GM23338 (cell line): ENCODE results near the gene SLC2A8. TPM values are rescaled to one million over a fixed set of nuclear protein-coding genes. Genes with fewer than 3 reads are reported as not detected.

Experiments used
- ATAC-seq: fragments of 200-7000 bp; cut with Tn5 transposase; 3 replicates; pipeline ENCODE4 v1.9.1; 2020
- DNase-seq: peaks from one replicate; pipeline ENCODE4 v3.0.0-alpha.2; 2015; ENCODE audit warnings: low spot score
- H2AFZ ChIP-seq: fragments of 200-600 bp; sonication (generic); 2 replicates; pipeline ENCODE4 v1.8.0; 2016; ENCODE audit warnings: antibody characterized with exemption, mild to moderate bottlenecking, moderate library complexity
- H3F3A ChIP-seq: fragments of 200-600 bp; sonication (generic); replicated peaks from 2 replicates; pipeline ENCODE4 v1.8.0; 2017; ENCODE audit warnings: antibody characterized with exemption, mixed run types, low read depth
- H3K27ac ChIP-seq: fragments of 200-600 bp; sonication (generic); 2 replicates; pipeline ENCODE4 v1.6.1; 2016; ENCODE audit warnings: low read depth
- H3K27me3 ChIP-seq: fragments of 200-600 bp; sonication (generic); 2 replicates; pipeline ENCODE4 v1.8.0; 2016; ENCODE audit warnings: mild to moderate bottlenecking, mixed run types, moderate library complexity; ENCODE audit not compliant: insufficient read depth
- H3K36me3 ChIP-seq: fragments of 200-600 bp; sonication (generic); 2 replicates; pipeline ENCODE4 v1.8.0; 2016; ENCODE audit warnings: mild to moderate bottlenecking; ENCODE audit not compliant: insufficient read depth
- H3K4me1 ChIP-seq: fragments of 200-600 bp; sonication (generic); 2 replicates; pipeline ENCODE4 v1.8.0; 2016; ENCODE audit warnings: mild to moderate bottlenecking, moderate library complexity; ENCODE audit not compliant: insufficient read depth
- H3K4me2 ChIP-seq: fragments of 200-600 bp; sonication (generic); 2 replicates; pipeline ENCODE4 v1.7.1; 2017; ENCODE audit warnings: mixed run types
- H3K4me3 ChIP-seq: fragments of 200-600 bp; sonication (generic); 2 replicates; pipeline ENCODE4 v1.6.1; 2016; ENCODE audit warnings: mixed run types
- H3K79me2 ChIP-seq: fragments of 200-600 bp; sonication (generic); replicated peaks from 2 replicates; pipeline ENCODE4 v1.8.0; 2017; ENCODE audit warnings: mild to moderate bottlenecking; ENCODE audit not compliant: insufficient read depth
- H3K9me2 ChIP-seq: fragments of 200-600 bp; sonication (generic); 2 replicates; pipeline ENCODE4 v1.8.0; 2017; ENCODE audit not compliant: insufficient read depth
- H4K20me1 ChIP-seq: fragments of 200-600 bp; sonication (generic); replicated peaks from 2 replicates; pipeline ENCODE4 v1.8.0; 2017; ENCODE audit warnings: mild to moderate bottlenecking; ENCODE audit not compliant: insufficient read depth
- H3K27ac Mint-ChIP-seq: 2 replicates; pipeline ENCODE4 v1.8.0; 2020; ENCODE audit warnings: inconsistent platforms, mild to moderate bottlenecking, moderate library complexity, mixed read lengths
- H3K27me3 Mint-ChIP-seq: 3 replicates; pipeline ENCODE4 v1.8.0; 2022; ENCODE audit warnings: low read depth, mild to moderate bottlenecking, moderate library complexity, mixed read lengths, inconsistent platforms; ENCODE audit not compliant: insufficient read depth, poor library complexity
- H3K36me3 Mint-ChIP-seq: 3 replicates; pipeline ENCODE4 v1.8.0; 2021; ENCODE audit warnings: low read depth, mild to moderate bottlenecking, inconsistent platforms, moderate library complexity, mixed read lengths
- H3K4me1 Mint-ChIP-seq: 3 replicates; pipeline ENCODE4 v1.8.0; 2020; ENCODE audit warnings: mild to moderate bottlenecking, inconsistent platforms, mixed read lengths
- H3K4me3 Mint-ChIP-seq: 3 replicates; pipeline ENCODE4 v1.8.0; 2021; ENCODE audit warnings: moderate library complexity, mild to moderate bottlenecking, inconsistent platforms, mixed read lengths
- H3K9me3 Mint-ChIP-seq: 3 replicates; pipeline ENCODE4 v1.8.0; 2020; ENCODE audit warnings: moderate library complexity, mild to moderate bottlenecking, inconsistent platforms, mixed read lengths
- CREB1 ChIP-seq: fragments of 250-450 bp; sonication (Bioruptor Pico); IDR thresholded peaks from 2 replicates; pipeline ENCODE4 v1.5.0; 2020; ENCODE audit warnings: low read depth, mild to moderate bottlenecking, moderate library complexity
- CTCF ChIP-seq, 2 experiments: fragments of 200-600 bp in 1 of 2; sonication (generic) in 1 of 2; conservative IDR thresholded peaks; 2 replicates each; pipeline versions ENCODE4 v1.5.1 to v1.6.1; 2016 to 2017; ENCODE audit warnings: antibody characterized with exemption in 2 of 2, low read depth in 2 of 2, mild to moderate bottlenecking in 2 of 2, moderate library complexity in 1 of 2
- ETS1 ChIP-seq: IDR thresholded peaks from 2 replicates; pipeline ENCODE4 v1.6.1; 2016; ENCODE audit warnings: antibody characterized with exemption
- NANOG ChIP-seq: IDR thresholded peaks from 2 replicates; pipeline ENCODE4 v1.6.1; 2016; ENCODE audit warnings: antibody characterized with exemption, borderline replicate concordance
- POLR2AphosphoS5 ChIP-seq: IDR thresholded peaks from 2 replicates; pipeline ENCODE4 v1.6.1; 2016; ENCODE audit warnings: antibody characterized with exemption, low read depth
- REST ChIP-seq: IDR thresholded peaks from one replicate; pipeline ENCODE4 v1.6.1; 2018; ENCODE audit warnings: antibody characterized with exemption; ENCODE audit not compliant: unreplicated experiment
- STAT1 ChIP-seq: IDR thresholded peaks from one replicate; pipeline ENCODE4 v1.6.1; 2016; ENCODE audit warnings: antibody characterized with exemption; ENCODE audit not compliant: unreplicated experiment
- ZNF114 ChIP-seq: fragments of 250-450 bp; sonication (Bioruptor Pico); IDR thresholded peaks from 2 replicates; pipeline ENCODE4 v1.5.0; 2020; ENCODE audit warnings: mild to moderate bottlenecking, moderate library complexity
- ZNF331 ChIP-seq: fragments of 250-450 bp; sonication (Bioruptor Pico); IDR thresholded peaks from 2 replicates; pipeline ENCODE4 v1.5.0; 2020; ENCODE audit warnings: low read depth, mild to moderate bottlenecking, moderate library complexity
- polyA plus RNA-seq: library from polyadenylated mRNA; unstranded; fragments of >200 nt; fragmentation: Nextera tagmentation; extraction: Ambion mirVana; gene quantifications from 2 replicates; pipeline ENCODE4 v1.2.1, GENCODE V29; 2016
- total RNA-seq: library from RNA; depleted of rRNA; stranded (reverse); fragments of >200 nt; shearing (Covaris generic); gene quantifications from 2 replicates; pipeline ENCODE4 v1.2.3, GENCODE V29; 2014

The SLC2A8 gene
- total and polyA plus RNA-seq, 2 experiments from 2014 or later = 16.3 to 34.1 TPM

GRCh38 chr9:127447416-127448111 lies 50.6 kb downstream of the SLC2A8 start:
- peaks cover 22% of the 10 kb centered on the region for H3K9me3 Mint-ChIP-seq
- H3K27ac Mint-ChIP-seq = peak overlapping the region; percentile 99
- TF ChIP-seq CREB1 (peak; percentile 77), NANOG (no peak)
- peaks cover 75% of the 10 kb centered on the region for H3F3A ChIP-seq
- ATAC-seq (no peak), DNase-seq (no peak)
- peaks cover 38% of the 10 kb centered on the region for H3K79me2 ChIP-seq
- peaks cover 17% of the 10 kb centered on the region for H3K4me1 ChIP-seq
- H3K4me2 ChIP-seq = peak overlapping the region; percentile 100
- H3K27me3 Mint-ChIP-seq = peaks cover 44% of the 10 kb centered on the region
- peaks cover 19% of the 10 kb centered on the region for H3K4me1 Mint-ChIP-seq
- no peaks in the 10 kb centered on the region for H3K27me3 ChIP-seq
- peaks cover 86% of the 10 kb centered on the region for H3K36me3 Mint-ChIP-seq
- H3K9me2 ChIP-seq = no peaks in the 10 kb centered on the region
- H4K20me1 ChIP-seq = peaks cover 41% of the 10 kb centered on the region
- H2AFZ ChIP-seq = no peak overlapping the region
- H3K4me3 Mint-ChIP-seq = peak overlapping the region; percentile 99
- peak overlapping the region; percentile 100 for H3K4me3 ChIP-seq
- peak overlapping the region; percentile 98 for H3K27ac ChIP-seq
- H3K36me3 ChIP-seq = peaks cover 71% of the 10 kb centered on the region

- Histone ChIP-seq H4K20me1 (peaks cover 41% of the 10 kb centered on the region), H3K4me3 (peak overlapping the region; percentile 100), H2AFZ (no peak overlapping the region), H3K27me3 (no peaks in the 10 kb centered on the region), H3K4me2 (peak overlapping the region; percentile 100), H3K9me2 (no peaks in the 10 kb centered on the region), H3K79me2 (peaks cover 44% of the 10 kb centered on the region), H3F3A (peaks cover 75% of the 10 kb centered on the region), H3K36me3 (peaks cover 71% of the 10 kb centered on the region), H3K27ac (peak overlapping the region; percentile 98), H3K4me1 (peaks cover 17% of the 10 kb centered on the region)
- Mint-ChIP-seq H3K9me3 (peaks cover 22% of the 10 kb centered on the region), H3K27ac (peak overlapping the region; percentile 99), H3K36me3 (peaks cover 80% of the 10 kb centered on the region), H3K4me3 (peak overlapping the region; percentile 99), H3K27me3 (peaks cover 46% of the 10 kb centered on the region), H3K4me1 (peaks cover 21% of the 10 kb centered on the region)
- ATAC-seq (no peak), DNase-seq (no peak)
- TF ChIP-seq ZNF331 (CRISPR knock-in tag) (no peak), POLR2AphosphoS5 (no peak; the same call in 1 of the 2 replicates), CREB1 (no peak), REST (no peak), STAT1 (no peak), NANOG (no peak), ETS1 (no peak), CTCF (conservative IDR thresholded peaks at IDR 0.05; ENCODE audit: low read depth in 2 of 2) (no peak), ZNF114 (CRISPR knock-in tag) (no peak)
Observed at GRCh38 chr9:127448112-127448805, 51.3 kb downstream of the SLC2A8 start.
